HL-60 (cell line): ENCODE measurements around the gene TFB1M.

Source experiments
- GABPA ChIP-seq: IDR thresholded peaks from 2 replicates; pipeline ENCODE4 v1.6.1; 2012; ENCODE audit warnings: low read depth
- POLR2AphosphoS5 ChIP-seq: IDR thresholded peaks from 2 replicates; pipeline ENCODE4 v1.6.1; 2012; ENCODE audit warnings: low read depth
- TF ChIP-seq, protein P1 (sequence below): IDR thresholded peaks from one replicate; pipeline ENCODE4 v1.5.1; 2011; ENCODE audit warnings: low read length, control low read depth, inconsistent platforms; ENCODE audit not compliant: insufficient read depth

DNA sequence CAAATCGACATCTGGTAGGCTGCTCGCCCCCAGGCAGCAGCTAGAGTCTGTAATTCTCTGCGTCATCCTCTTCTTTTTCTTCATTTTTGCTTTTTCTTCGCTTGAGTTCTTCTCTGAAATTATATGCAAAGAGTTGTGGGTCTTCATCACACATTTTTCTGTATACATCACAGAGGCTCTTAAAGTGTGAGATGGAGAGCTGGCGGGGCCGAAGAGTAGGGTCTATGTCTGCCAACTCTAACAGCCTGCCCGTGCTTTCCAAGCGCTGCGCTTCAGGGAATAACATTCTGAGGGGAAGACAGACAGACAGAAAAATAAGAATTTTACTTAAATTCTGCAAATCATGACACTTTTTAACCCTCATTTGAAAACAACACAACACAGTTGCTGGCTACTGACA lies 56.5 kb downstream of the TFB1M start:
- TF ChIP-seq, protein P1, sequence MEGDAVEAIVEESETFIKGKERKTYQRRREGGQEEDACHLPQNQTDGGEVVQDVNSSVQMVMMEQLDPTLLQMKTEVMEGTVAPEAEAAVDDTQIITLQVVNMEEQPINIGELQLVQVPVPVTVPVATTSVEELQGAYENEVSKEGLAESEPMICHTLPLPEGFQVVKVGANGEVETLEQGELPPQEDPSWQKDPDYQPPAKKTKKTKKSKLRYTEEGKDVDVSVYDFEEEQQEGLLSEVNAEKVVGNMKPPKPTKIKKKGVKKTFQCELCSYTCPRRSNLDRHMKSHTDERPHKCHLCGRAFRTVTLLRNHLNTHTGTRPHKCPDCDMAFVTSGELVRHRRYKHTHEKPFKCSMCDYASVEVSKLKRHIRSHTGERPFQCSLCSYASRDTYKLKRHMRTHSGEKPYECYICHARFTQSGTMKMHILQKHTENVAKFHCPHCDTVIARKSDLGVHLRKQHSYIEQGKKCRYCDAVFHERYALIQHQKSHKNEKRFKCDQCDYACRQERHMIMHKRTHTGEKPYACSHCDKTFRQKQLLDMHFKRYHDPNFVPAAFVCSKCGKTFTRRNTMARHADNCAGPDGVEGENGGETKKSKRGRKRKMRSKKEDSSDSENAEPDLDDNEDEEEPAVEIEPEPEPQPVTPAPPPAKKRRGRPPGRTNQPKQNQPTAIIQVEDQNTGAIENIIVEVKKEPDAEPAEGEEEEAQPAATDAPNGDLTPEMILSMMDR, result no peak
- TF ChIP-seq POLR2AphosphoS5 (no peak), GABPA (no peak)
